HepG2 (cell line): ENCODE results near the gene IGF2BP1. TPM values are rescaled to one million over a fixed set of nuclear protein-coding genes. Genes with fewer than 3 reads are reported as not detected.

Source experiments
- AGO1 ChIP-seq: fragments of 200-400 bp; formaldehyde crosslinking; IDR thresholded peaks from 2 replicates; pipeline ENCODE4 v1.6.1; 2017; ENCODE audit warnings: mild to moderate bottlenecking, low read depth, low read length, moderate library complexity; ENCODE audit not compliant: poor library complexity, severe bottlenecking
- HOXA7 ChIP-seq: sonication (generic); formaldehyde crosslinking; IDR thresholded peaks from 2 replicates; pipeline ENCODE4 v1.8.1; 2022; ENCODE audit warnings: mild to moderate bottlenecking, missing genetic modification reagents, moderate library complexity
- KDM5A ChIP-seq: fragments of 200-600 bp; sonication (generic); IDR thresholded peaks from 2 replicates; pipeline ENCODE4 v1.7.0; 2018; ENCODE audit warnings: antibody characterized with exemption, mild to moderate bottlenecking, low read length, borderline replicate concordance
- MXI1 ChIP-seq: IDR thresholded peaks from 3 replicates; pipeline ENCODE4 v1.6.1; 2012; ENCODE audit warnings: low read depth, low read length, inconsistent platforms, borderline replicate concordance
- SP5 ChIP-seq: IDR thresholded peaks from 2 replicates; pipeline ENCODE4 v1.6.1; 2016; ENCODE audit warnings: low read depth, borderline replicate concordance
- ZBTB1 ChIP-seq: sonication (generic); formaldehyde crosslinking; IDR thresholded peaks from 2 replicates; pipeline ENCODE4 v1.4.0; 2020; ENCODE audit warnings: missing genetic modification reagents, borderline replicate concordance
- ZFP1 ChIP-seq: IDR thresholded peaks from 2 replicates; pipeline ENCODE4 v1.6.1; 2016
- ZKSCAN5 ChIP-seq: sonication (generic); formaldehyde crosslinking; IDR thresholded peaks from 2 replicates; pipeline ENCODE4 v1.5.1; 2020; ENCODE audit warnings: mild to moderate bottlenecking, missing genetic modification reagents
- ZNF274 ChIP-seq: sonication (generic); formaldehyde crosslinking; IDR thresholded peaks from 2 replicates; pipeline ENCODE4 v1.5.1; 2020; ENCODE audit warnings: mild to moderate bottlenecking, missing genetic modification reagents
- ZNF570 ChIP-seq: sonication (generic); formaldehyde crosslinking; IDR thresholded peaks from 2 replicates; pipeline ENCODE4 v1.4.0; 2020; ENCODE audit warnings: mild to moderate bottlenecking, missing genetic modification reagents, borderline replicate concordance
- ZNF841 ChIP-seq: sonication (generic); formaldehyde crosslinking; IDR thresholded peaks from 2 replicates; pipeline ENCODE4 v1.8.1; 2023; ENCODE audit warnings: missing genetic modification reagents, borderline replicate concordance
- polyA plus RNA-seq, 8 experiments: library from polyadenylated mRNA; depleted of rRNA in 3 of 8; stranded (reverse) in 7 of 8; unstranded in 1 of 8; fragments of >200 nt; fragmentation: Illumina TruSeq in 4 of 8; extraction: Trizol in 4 of 8; gene quantifications; 2 replicates each; pipeline versions ENCODE4 v1.2.1 to v1.2.3, GENCODE V29; 2011 to 2016; ENCODE audit warnings: low read depth in 4 of 8, missing spikeins in 1 of 8, mixed read lengths in 1 of 8; ENCODE audit not compliant: insufficient read depth in 1 of 8
- total RNA-seq, 5 experiments: library from RNA; depleted of rRNA; stranded (reverse); fragments of >200 nt; fragmentation: Illumina TruSeq; extraction: Trizol; gene quantifications; 2 replicates each; pipeline ENCODE4 v1.2.3, GENCODE V29; 2016; ENCODE audit warnings: low read depth in 1 of 5
- TF ChIP-seq, protein P1 (sequence below): sonication (generic); formaldehyde crosslinking; conservative IDR thresholded peaks from 2 replicates; pipeline ENCODE4 v1.4.0; 2020; ENCODE audit warnings: missing genetic modification reagents
- TF ChIP-seq, protein P2 (sequence below): sonication (generic); formaldehyde crosslinking; IDR thresholded peaks from 2 replicates; pipeline ENCODE4 v1.8.0; 2022; ENCODE audit warnings: mild to moderate bottlenecking, missing genetic modification reagents, moderate library complexity
- TF ChIP-seq, protein P3 (sequence below): sonication (generic); formaldehyde crosslinking; IDR thresholded peaks from 2 replicates; pipeline ENCODE4 v1.5.0; 2020; ENCODE audit warnings: mild to moderate bottlenecking, missing genetic modification reagents, moderate library complexity
- TF ChIP-seq, protein P4 (sequence below): sonication (generic); formaldehyde crosslinking; IDR thresholded peaks from 2 replicates; pipeline ENCODE4 v1.4.0; 2020; ENCODE audit warnings: missing genetic modification reagents
- TF ChIP-seq, protein P5 (sequence below): sonication (generic); formaldehyde crosslinking; IDR thresholded peaks from 2 replicates; pipeline ENCODE4 v1.4.0; 2020; ENCODE audit warnings: missing genetic modification reagents
- TF ChIP-seq, protein P6 (sequence below): sonication (generic); formaldehyde crosslinking; IDR thresholded peaks from 2 replicates; pipeline ENCODE4 v1.4.0; 2020; ENCODE audit warnings: missing genetic modification reagents

IGF2BP1 gene
- total and polyA plus RNA-seq, 2 of the 13 experiments (the other 11 are each of a cell fraction or from before 2014, with no cell fraction given) = 29.7 to 75.1 TPM

DNA sequence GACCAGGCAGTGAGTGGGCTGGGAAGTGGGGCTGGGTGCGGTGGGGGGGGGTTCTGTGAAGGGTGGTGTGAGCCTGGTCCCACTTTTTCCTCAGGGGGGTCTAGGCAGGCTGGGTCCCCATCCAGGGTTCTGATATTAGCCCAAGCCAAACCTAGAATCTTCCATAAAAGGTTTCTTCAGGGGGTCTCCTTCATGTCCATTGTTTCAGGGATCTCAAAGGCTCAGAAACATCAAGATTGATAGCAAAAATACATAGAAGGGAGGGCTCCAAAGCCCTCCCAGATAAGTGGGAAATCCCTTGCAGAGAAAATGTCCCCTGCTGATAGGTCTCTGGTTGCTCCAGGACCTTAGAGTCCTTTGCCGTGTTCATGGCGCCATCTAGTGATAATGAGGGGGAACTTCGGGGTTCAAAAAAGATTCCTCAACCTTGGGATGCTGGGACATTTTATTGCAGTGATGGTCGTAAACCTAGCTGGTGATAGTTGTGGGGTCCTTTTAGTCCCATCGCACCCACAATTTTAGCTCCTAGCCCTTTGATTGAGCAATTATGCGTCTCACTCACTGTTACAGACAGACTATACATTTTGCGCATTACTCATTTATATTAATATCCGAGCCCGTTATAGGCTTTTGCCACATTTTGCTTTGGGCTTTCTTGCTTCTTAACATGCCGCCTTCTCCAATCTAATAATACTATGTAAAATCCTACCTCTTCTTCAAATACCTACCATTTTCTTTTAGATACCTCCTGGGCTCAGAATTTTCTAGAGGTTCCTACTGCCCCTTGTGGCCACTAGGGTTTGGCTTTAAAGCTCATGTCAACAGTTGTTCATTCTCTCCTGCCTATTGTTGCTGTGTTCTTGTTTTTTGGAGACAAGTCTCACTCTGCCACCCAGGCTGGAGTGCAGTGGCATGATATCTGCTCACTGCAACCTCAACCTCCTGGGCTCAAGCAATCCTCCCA lies 35.1 kb downstream of the IGF2BP1 start (continued):
- TF ChIP-seq, protein P1, sequence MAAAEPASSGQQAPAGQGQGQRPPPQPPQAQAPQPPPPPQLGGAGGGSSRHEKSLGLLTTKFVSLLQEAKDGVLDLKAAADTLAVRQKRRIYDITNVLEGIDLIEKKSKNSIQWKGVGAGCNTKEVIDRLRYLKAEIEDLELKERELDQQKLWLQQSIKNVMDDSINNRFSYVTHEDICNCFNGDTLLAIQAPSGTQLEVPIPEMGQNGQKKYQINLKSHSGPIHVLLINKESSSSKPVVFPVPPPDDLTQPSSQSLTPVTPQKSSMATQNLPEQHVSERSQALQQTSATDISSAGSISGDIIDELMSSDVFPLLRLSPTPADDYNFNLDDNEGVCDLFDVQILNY = no peak
- no peak for TF ChIP-seq ZFP1 (CRISPR knock-in tag)
- TF ChIP-seq KDM5A = peak; percentile 73; the same call in 1 of the 2 replicates
- no peak for TF ChIP-seq HOXA7 (CRISPR knock-in tag)
- no peak for TF ChIP-seq SP5
- TF ChIP-seq, protein P2, sequence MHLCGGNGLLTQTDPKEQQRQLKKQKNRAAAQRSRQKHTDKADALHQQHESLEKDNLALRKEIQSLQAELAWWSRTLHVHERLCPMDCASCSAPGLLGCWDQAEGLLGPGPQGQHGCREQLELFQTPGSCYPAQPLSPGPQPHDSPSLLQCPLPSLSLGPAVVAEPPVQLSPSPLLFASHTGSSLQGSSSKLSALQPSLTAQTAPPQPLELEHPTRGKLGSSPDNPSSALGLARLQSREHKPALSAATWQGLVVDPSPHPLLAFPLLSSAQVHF (CRISPR knock-in tag) = no peak
- no peak for TF ChIP-seq AGO1
- peak; percentile 42; the same call in 1 of the 3 replicates for TF ChIP-seq MXI1
- TF ChIP-seq, protein P3, sequence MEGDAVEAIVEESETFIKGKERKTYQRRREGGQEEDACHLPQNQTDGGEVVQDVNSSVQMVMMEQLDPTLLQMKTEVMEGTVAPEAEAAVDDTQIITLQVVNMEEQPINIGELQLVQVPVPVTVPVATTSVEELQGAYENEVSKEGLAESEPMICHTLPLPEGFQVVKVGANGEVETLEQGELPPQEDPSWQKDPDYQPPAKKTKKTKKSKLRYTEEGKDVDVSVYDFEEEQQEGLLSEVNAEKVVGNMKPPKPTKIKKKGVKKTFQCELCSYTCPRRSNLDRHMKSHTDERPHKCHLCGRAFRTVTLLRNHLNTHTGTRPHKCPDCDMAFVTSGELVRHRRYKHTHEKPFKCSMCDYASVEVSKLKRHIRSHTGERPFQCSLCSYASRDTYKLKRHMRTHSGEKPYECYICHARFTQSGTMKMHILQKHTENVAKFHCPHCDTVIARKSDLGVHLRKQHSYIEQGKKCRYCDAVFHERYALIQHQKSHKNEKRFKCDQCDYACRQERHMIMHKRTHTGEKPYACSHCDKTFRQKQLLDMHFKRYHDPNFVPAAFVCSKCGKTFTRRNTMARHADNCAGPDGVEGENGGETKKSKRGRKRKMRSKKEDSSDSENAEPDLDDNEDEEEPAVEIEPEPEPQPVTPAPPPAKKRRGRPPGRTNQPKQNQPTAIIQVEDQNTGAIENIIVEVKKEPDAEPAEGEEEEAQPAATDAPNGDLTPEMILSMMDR (CRISPR knock-in tag) = peak; percentile 92
- no peak for TF ChIP-seq ZNF570
- TF ChIP-seq ZBTB1 (CRISPR knock-in tag) = no peak
- TF ChIP-seq, protein P4, sequence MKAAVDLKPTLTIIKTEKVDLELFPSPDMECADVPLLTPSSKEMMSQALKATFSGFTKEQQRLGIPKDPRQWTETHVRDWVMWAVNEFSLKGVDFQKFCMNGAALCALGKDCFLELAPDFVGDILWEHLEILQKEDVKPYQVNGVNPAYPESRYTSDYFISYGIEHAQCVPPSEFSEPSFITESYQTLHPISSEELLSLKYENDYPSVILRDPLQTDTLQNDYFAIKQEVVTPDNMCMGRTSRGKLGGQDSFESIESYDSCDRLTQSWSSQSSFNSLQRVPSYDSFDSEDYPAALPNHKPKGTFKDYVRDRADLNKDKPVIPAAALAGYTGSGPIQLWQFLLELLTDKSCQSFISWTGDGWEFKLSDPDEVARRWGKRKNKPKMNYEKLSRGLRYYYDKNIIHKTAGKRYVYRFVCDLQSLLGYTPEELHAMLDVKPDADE (CRISPR knock-in tag) = no peak
- no peak for TF ChIP-seq ZNF841 (CRISPR knock-in tag)
- TF ChIP-seq, protein P5, sequence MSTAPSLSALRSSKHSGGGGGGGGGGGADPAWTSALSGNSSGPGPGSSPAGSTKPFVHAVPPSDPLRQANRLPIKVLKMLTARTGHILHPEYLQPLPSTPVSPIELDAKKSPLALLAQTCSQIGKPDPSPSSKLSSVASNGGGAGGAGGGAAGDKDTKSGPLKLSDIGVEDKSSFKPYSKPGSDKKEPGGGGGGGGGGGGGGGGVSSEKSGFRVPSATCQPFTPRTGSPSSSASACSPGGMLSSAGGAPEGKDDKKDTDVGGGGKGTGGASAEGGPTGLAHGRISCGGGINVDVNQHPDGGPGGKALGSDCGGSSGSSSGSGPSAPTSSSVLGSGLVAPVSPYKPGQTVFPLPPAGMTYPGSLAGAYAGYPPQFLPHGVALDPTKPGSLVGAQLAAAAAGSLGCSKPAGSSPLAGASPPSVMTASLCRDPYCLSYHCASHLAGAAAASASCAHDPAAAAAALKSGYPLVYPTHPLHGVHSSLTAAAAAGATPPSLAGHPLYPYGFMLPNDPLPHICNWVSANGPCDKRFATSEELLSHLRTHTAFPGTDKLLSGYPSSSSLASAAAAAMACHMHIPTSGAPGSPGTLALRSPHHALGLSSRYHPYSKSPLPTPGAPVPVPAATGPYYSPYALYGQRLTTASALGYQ (CRISPR knock-in tag) = no peak
- no peak for TF ChIP-seq ZNF274 (CRISPR knock-in tag)
- TF ChIP-seq, protein P6, sequence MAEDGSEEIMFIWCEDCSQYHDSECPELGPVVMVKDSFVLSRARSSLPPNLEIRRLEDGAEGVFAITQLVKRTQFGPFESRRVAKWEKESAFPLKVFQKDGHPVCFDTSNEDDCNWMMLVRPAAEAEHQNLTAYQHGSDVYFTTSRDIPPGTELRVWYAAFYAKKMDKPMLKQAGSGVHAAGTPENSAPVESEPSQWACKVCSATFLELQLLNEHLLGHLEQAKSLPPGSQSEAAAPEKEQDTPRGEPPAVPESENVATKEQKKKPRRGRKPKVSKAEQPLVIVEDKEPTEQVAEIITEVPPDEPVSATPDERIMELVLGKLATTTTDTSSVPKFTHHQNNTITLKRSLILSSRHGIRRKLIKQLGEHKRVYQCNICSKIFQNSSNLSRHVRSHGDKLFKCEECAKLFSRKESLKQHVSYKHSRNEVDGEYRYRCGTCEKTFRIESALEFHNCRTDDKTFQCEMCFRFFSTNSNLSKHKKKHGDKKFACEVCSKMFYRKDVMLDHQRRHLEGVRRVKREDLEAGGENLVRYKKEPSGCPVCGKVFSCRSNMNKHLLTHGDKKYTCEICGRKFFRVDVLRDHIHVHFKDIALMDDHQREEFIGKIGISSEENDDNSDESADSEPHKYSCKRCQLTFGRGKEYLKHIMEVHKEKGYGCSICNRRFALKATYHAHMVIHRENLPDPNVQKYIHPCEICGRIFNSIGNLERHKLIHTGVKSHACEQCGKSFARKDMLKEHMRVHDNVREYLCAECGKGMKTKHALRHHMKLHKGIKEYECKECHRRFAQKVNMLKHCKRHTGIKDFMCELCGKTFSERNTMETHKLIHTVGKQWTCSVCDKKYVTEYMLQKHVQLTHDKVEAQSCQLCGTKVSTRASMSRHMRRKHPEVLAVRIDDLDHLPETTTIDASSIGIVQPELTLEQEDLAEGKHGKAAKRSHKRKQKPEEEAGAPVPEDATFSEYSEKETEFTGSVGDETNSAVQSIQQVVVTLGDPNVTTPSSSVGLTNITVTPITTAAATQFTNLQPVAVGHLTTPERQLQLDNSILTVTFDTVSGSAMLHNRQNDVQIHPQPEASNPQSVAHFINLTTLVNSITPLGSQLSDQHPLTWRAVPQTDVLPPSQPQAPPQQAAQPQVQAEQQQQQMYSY (CRISPR knock-in tag) = no peak
- TF ChIP-seq ZKSCAN5 (CRISPR knock-in tag) = no peak
